A549 treated with Mapracorat at 1 μM for 4 hours (cell line): Measurements from ENCODE around the gene GET3. TPM values are rescaled to one million over a fixed set of nuclear protein-coding genes. Genes with fewer than 3 reads are reported as not detected.

ENCODE experiments used
- total RNA-seq: library from RNA; stranded (reverse); fragments of 200-300 nt; extraction: Qiagen RNA extraction; gene quantifications from 5 replicates; pipeline ENCODE4 v1.2.3, GENCODE V29; 2022

Gene GET3
- 78.1 to 102 TPM (median 96.8 TPM) in 5 replicates for total RNA-seq

DNA sequence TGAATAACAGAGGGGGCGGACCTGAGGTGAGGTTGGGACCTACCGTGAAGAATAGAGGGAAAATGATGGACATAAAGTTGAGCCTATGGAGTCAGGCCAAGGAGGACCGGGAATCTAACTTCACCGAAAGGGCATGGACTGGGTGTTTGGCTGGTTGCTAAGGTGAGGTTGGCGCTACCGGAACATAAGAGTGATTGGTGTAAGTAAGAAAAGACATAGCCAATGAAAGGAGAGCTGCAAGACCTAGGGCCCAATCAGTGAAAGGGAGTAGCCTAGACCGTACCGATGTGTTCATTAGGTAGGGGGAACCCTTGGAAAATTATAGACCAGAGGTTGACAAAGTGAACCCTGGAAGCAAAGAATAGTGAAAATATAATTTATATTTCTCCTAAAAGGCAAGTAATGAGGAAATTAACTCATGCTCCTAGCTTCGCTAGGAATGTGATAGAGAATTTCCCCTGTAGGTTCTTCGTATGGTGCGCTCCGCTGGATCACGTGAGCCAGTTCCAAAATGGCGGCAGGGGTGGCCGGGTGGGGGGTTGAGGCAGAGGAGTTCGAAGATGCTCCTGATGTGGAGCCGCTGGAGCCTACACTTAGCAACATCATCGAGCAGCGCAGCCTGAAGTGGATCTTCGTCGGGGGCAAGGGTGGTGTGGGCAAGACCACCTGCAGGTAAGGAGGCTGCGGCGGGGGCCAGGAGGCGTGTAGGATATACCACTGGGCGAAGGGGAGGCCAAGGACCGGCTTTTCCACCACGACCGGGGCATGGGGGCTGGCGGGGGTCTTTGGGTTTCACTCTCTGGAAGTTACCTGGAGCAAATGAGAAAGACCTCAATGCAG lies at the start of gene GET3:
GET3 (plus strand) TSS at position 503 of the 840 bp plus-strand sequence; CDS start at position 512, 9 bp downstream.

GRCh38 chr19:12696366-12697335 lies 40.6 kb upstream of the GET3 start, which contains the start of gene FBXW9:
Gene FBXW9, minus strand, starts transcription at chr19:12696631. Its CDS starts 50 bp downstream, at chr19:12696581.

DNA sequence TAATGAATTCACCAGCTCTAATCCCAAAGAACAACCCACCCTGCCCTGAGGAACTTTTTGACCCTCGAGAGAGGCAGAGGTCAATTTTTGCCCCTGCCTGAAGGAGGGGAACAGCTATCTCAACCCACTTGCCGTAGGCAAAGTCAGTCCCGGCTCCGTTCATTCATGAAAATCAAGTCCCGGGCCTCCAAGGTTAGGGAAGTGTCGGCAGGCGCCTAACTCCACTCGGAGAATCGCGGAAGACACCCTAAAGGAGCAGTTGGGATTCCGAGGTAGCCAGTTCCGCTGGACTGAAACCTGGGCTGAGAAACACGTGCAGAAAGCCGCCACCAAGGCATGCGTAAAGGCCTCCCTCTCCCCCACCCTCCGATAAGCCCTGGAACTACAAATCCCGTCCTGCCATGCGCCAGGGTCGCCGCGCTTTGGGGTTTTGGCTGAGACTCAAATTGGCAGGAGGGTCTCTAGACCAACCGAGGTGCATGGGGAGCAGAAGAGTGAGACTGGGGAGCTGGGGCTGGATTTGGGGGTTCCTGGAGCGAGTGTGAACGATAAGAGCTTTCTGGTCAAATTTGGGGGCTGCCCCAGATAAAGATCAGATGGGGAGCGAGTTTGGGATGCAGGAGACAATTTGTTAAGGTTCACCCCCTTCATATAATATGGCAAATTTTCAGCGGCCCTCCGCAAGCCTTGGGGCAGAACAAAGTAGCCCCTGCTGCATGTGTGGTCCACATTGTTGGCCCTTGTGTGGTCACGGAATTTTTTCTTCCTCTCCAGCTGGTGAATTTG lies 13.5 kb upstream of the GET3 start, which contains the start of gene TNPO2:
TNPO2 (minus strand) TSS at position 292 of the 786 bp plus-strand sequence. CDS start 2,955 bp downstream, outside the sequence.

GRCh38 chr19:12751635-12752034 lies 14.3 kb downstream of the GET3 start, which contains the start of gene BEST2:
Gene BEST2, plus strand, starts transcription at chr19:12751791. Its CDS starts 802 bp downstream, at chr19:12752593.

DNA sequence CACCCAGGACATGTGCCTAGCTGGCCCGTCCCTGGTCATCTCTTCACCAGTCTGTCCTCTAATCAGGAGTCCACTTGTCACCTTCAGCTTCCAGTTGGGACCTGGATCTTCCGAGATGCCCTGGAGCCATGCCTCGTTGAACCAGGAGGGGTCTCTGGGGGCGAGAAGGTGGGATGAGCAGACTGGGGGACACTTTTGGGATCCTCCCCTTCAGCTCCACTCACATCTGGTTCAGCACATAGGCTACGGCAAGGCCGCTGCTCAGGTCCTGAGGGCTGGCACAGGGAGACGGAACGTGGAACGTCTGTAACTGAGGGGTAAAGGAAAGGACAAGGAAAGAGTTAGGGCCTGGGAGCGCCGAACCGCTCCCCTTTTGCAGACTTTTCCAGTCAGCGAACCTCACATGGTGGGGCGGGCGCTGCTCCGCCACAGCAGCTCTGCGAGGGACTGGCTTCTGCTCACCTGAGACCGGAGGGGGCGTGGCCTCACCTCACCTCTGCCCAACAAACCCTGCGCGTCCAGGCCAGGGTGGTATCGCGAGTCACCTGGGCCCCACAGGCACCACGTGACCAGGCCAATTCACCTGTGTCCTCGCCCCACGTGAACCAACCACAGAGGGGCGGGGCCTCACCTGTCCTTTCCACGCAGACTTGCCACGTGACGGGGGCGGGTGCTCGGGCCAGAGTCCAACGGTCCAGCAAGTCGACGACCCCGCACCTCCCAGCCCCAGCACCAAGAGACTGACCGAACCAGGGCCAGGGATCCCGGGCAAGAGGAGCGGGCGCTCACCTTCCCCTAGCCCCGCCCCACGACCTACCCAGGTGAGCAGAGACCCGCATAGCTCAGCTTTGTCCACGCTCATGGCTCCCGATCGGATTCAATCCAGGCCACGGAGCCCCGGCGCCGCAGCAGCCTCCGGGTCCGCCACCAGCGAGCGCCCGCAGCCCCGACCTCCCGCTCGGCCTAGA lies 37.6 kb downstream of the GET3 start, which contains the start of gene HOOK2:
HOOK2 (minus strand) TSS at position 965 of the 968 bp plus-strand sequence; CDS start at position 862, 103 bp downstream.

GRCh38 chr19:12791345-12792050 lies 54.2 kb downstream of the GET3 start, which contains the start of gene JUNB:
Gene JUNB, plus strand, starts transcription at chr19:12791486. Its CDS starts 286 bp downstream, at chr19:12791772.

Other genes starting within 250 kb of the GET3 start
- 1.4 to 2.5 TPM (median 1.7 TPM) in 5 replicates for gene ZNF564, start 186.0 kb upstream of the GET3 start, total RNA-seq
- 0.29 to 0.89 TPM (median 0.77 TPM) in 5 replicates for gene ZNF490, start 126.7 kb upstream of the GET3 start, total RNA-seq
- 4.1 to 6.0 TPM (median 4.9 TPM) in 5 replicates for gene ZNF791, start 126.6 kb upstream of the GET3 start, total RNA-seq
- gene MAN2B1, start 70.8 kb upstream of the GET3 start, total RNA-seq: 15.8 to 20.2 TPM (median 19.2 TPM) in 5 replicates
- gene WDR83, start 70.7 kb upstream of the GET3 start, total RNA-seq: 8.6 to 11.4 TPM (median 9.1 TPM) in 5 replicates
- 34.7 to 50.4 TPM (median 49.3 TPM) in 5 replicates for gene DHPS, start 55.6 kb upstream of the GET3 start, total RNA-seq
- not detected in 5 replicates for gene GNG14, start 49.5 kb upstream of the GET3 start, total RNA-seq
- gene FBXW9, start 40.9 kb upstream of the GET3 start, total RNA-seq: 9.1 to 14.4 TPM (median 12.9 TPM) in 5 replicates
- gene TNPO2, start 13.6 kb upstream of the GET3 start, total RNA-seq: 24.4 to 36.5 TPM (median 34.0 TPM) in 5 replicates
- gene TRIR, start 2.8 kb upstream of the GET3 start, total RNA-seq: 151 to 217 TPM (median 202 TPM) in 5 replicates
- gene BEST2, start 14.3 kb downstream of the GET3 start, total RNA-seq: 1.5 to 2.3 TPM (median 1.8 TPM) in 5 replicates
- gene HOOK2, start 38.1 kb downstream of the GET3 start, total RNA-seq: 9.6 to 11.8 TPM (median 10.1 TPM) in 5 replicates
- 115 to 209 TPM (median 173 TPM) in 5 replicates for gene JUNB, start 54.0 kb downstream of the GET3 start, total RNA-seq
- gene PRDX2, start 64.3 kb downstream of the GET3 start, total RNA-seq: 0.33 to 0.87 TPM (median 0.68 TPM) in 4 of 5 replicates, not detected in the other
- 7.7 to 15.0 TPM (median 11.7 TPM) in 4 of 5 replicates, not detected in the other for gene THSD8, start 64.6 kb downstream of the GET3 start, total RNA-seq
- 39.1 to 48.3 TPM (median 46.8 TPM) in 5 replicates for gene RNASEH2A, start 69.1 kb downstream of the GET3 start, total RNA-seq
- gene RTBDN, start 97.1 kb downstream of the GET3 start, total RNA-seq: 0.22 to 0.48 TPM (median 0.33 TPM) in 3 of 5 replicates, not detected in the others
- 1.4 to 2.6 TPM (median 1.9 TPM) in 5 replicates for gene MAST1, start 101.0 kb downstream of the GET3 start, total RNA-seq
- 26.6 to 32.2 TPM (median 29.9 TPM) in 5 replicates for gene DNASE2, start 144.0 kb downstream of the GET3 start, total RNA-seq
- 0.10 TPM in 1 of 5 replicates, not detected in the others for gene KLF1, start 149.7 kb downstream of the GET3 start, total RNA-seq
- gene GCDH, start 153.7 kb downstream of the GET3 start, total RNA-seq: 8.7 to 10.3 TPM (median 9.7 TPM) in 5 replicates
- gene SYCE2, start 181.8 kb downstream of the GET3 start, total RNA-seq: 0.42 to 0.75 TPM (median 0.58 TPM) in 5 replicates
- 59.9 to 78.1 TPM (median 68.9 TPM) in 5 replicates for gene FARSA, start 196.2 kb downstream of the GET3 start, total RNA-seq
- gene CALR, start 201.1 kb downstream of the GET3 start, total RNA-seq: 493 to 527 TPM (median 508 TPM) in 5 replicates
- 69.3 to 81.9 TPM (median 80.5 TPM) in 5 replicates for gene RAD23A, start 208.4 kb downstream of the GET3 start, total RNA-seq
- 31.0 to 58.2 TPM (median 54.0 TPM) in 5 replicates for gene GADD45GIP1, start 219.7 kb downstream of the GET3 start, total RNA-seq
- gene DAND5, start 232.1 kb downstream of the GET3 start, total RNA-seq: 0.09 to 0.12 TPM in 2 of 5 replicates, not detected in the others